ENCODE results near the gene RXFP3. TPM values are rescaled to one million over a fixed set of nuclear protein-coding genes. Genes with fewer than 3 reads are reported as not detected.
"Not testable (repeated sequence)": the region's sequence is repeated elsewhere in the genome, so short reads cannot be mapped to it uniquely, and the experiment has no call there.

The RXFP3 gene
- total and polyA plus RNA-seq, 7 donors, result not detected

- Histone ChIP-seq H3K4me3 (no peak overlapping the region), H3K27me3 (ENCODE audit: insufficient read depth in 3 of 3, low read length in 2 of 3) (peaks cover 0 to 52% (median 27%) of the 10 kb centered on the region in 3 donors), H3K36me3 (ENCODE audit: insufficient read depth in 1 of 2, low read depth in 1 of 2) (no peaks in the 10 kb centered on the region), H3K4me1 (peaks cover 10% of the 10 kb centered on the region), H3K27ac (no peak overlapping the region), H3K9me3 (no peaks in the 10 kb centered on the region)
- intact Hi-C loops (cut with DNase I), result no loop called here
- ATAC-seq, result no peak
- no peak for TF ChIP-seq CTCF (IDR thresholded peaks at IDR 0.05)
- WGBS, 3 donors, result 73 to 82% (median 81%) methylated on average over 8 of the region's 8 CpGs
- DNase-seq, result no peak
These were observed 3.5 kb downstream of the RXFP3 start for GRCh38 chr5:33939556-33940262.

GRCh38 chr5:33941090-33941489 lies 4.9 kb downstream of the RXFP3 start:
- intact Hi-C loops (cut with DNase I), result no loop called here
- Histone ChIP-seq H3K4me3 (no peak overlapping the region), H3K27ac (no peak overlapping the region), H3K4me1 (peaks cover 4% of the 10 kb centered on the region), H3K36me3 (ENCODE audit: insufficient read depth in 1 of 2, low read depth in 1 of 2) (no peaks in the 10 kb centered on the region), H3K9me3 (no peaks in the 10 kb centered on the region), H3K27me3 (ENCODE audit: insufficient read depth in 3 of 3, low read length in 2 of 3) (peaks cover 0 to 38% (median 22%) of the 10 kb centered on the region in 3 donors)
- ATAC-seq, result no peak
- WGBS, 3 donors, result 82 to 84% (median 83%) methylated on average over 5 of the region's 5 CpGs
- no peak for TF ChIP-seq CTCF (IDR thresholded peaks at IDR 0.05)
- no peak for DNase-seq

GRCh38 chr5:33944543-33945132 lies 8.5 kb downstream of the RXFP3 start:
- ATAC-seq, result no peak
- TF ChIP-seq CTCF (IDR thresholded peaks at IDR 0.05), result no peak
- no peaks in the 10 kb centered on the region for H3K9me3 ChIP-seq
- H3K4me1 ChIP-seq, result no peaks in the 10 kb centered on the region
- no peaks in the 10 kb centered on the region for H3K36me3 ChIP-seq (ENCODE audit: insufficient read depth in 1 of 2, low read depth in 1 of 2)
- intact Hi-C loops (cut with DNase I), result no loop called here
- H3K27ac ChIP-seq, result no peak overlapping the region
- peak in 1 of 2 donors; percentile 38 for DNase-seq
- peaks cover 0 to 5% (median 2%) of the 10 kb centered on the region in 3 donors for H3K27me3 ChIP-seq (ENCODE audit: insufficient read depth in 3 of 3, low read length in 2 of 3)
- 78 to 81% (median 79%) methylated on average over 12 of the region's 12 CpGs for WGBS, 3 donors
- H3K4me3 ChIP-seq, result no peak overlapping the region

GRCh38 chr5:33952175-33952574 lies 16.0 kb downstream of the RXFP3 start:
- H3K36me3 ChIP-seq (ENCODE audit: insufficient read depth in 1 of 2, low read depth in 1 of 2); H3K27me3 ChIP-seq (ENCODE audit: insufficient read depth in 3 of 3, low read length in 2 of 3); DNase-seq; H3K27ac ChIP-seq; ATAC-seq; H3K4me3 ChIP-seq; intact Hi-C loops (cut with DNase I); H3K4me1 ChIP-seq; H3K9me3 ChIP-seq: not testable (repeated sequence)
- WGBS, 3 donors, result 76 to 97% (median 96%) methylated on average over 4 to 5 of the region's 5 CpGs

GRCh38 chr5:33957577-33958150 lies 21.5 kb downstream of the RXFP3 start:
- intact Hi-C loops (cut with DNase I), result no loop called here
- DNase-seq (no peak), ATAC-seq (no peak)
- Histone ChIP-seq H3K27ac (no peak overlapping the region), H3K4me3 (no peak overlapping the region), H3K4me1 (no peaks in the 10 kb centered on the region), H3K27me3 (ENCODE audit: insufficient read depth in 3 of 3, low read length in 2 of 3) (peaks cover 0 to 2% (median 0%) of the 10 kb centered on the region in 3 donors), H3K36me3 (ENCODE audit: insufficient read depth in 1 of 2, low read depth in 1 of 2) (no peaks in the 10 kb centered on the region), H3K9me3 (no peaks in the 10 kb centered on the region)
- TF ChIP-seq CTCF (IDR thresholded peaks at IDR 0.05), result no peak
- 58 to 61% (median 60%) methylated on average over 2 of the region's 2 CpGs for WGBS, 3 donors

Measured in psoas muscle (tissue), 8 donors.